Measurements from ENCODE around the gene LGR6.
"Not testable (repeated sequence)": the region's sequence is repeated elsewhere in the genome, so short reads cannot be mapped to it uniquely, and the experiment has no call there.

The LGR6 gene

GRCh38 chr1:202176949-202177927 is 16.4 kb upstream of the LGR6 start:
- no peak for DNase-seq

GRCh38 chr1:202179828-202180750 is 13.5 kb upstream of the LGR6 start:
- DNase-seq: no peak

GRCh38 chr1:202180751-202181139 is 12.9 kb upstream of the LGR6 start:
- DNase-seq: not testable (repeated sequence)

GRCh38 chr1:202181586-202181985 is 12.0 kb upstream of the LGR6 start:
- no peak for DNase-seq

- no peak for DNase-seq
Observed at GRCh38 chr1:202182040-202182877, 11.3 kb upstream of the LGR6 start.

GRCh38 chr1:202184750-202185460 is 8.7 kb upstream of the LGR6 start:
- peak; percentile 76 for DNase-seq

- no peak for DNase-seq
Observed at GRCh38 chr1:202186327-202186726, 7.3 kb upstream of the LGR6 start.

GRCh38 chr1:202187041-202187671 is 6.4 kb upstream of the LGR6 start:
- DNase-seq: no peak

GRCh38 chr1:202187697-202188407 is 5.7 kb upstream of the LGR6 start:
- DNase-seq: no peak

GRCh38 chr1:202189001-202189790 is 4.4 kb upstream of the LGR6 start:
- DNase-seq: peak; percentile 75

GRCh38 chr1:202189918-202190715 is 3.5 kb upstream of the LGR6 start:
- DNase-seq: no peak

- DNase-seq: not testable (repeated sequence)
Observed at GRCh38 chr1:202191391-202191790, 2.2 kb upstream of the LGR6 start.

GRCh38 chr1:202192770-202193613 is 607 bp upstream of the LGR6 start:
- peak; percentile 46 for DNase-seq

- DNase-seq: no peak
Observed at GRCh38 chr1:202194328-202194648, 689 bp downstream of the LGR6 start.

- no peak for DNase-seq
Observed at GRCh38 chr1:202197653-202198365, 4.2 kb downstream of the LGR6 start.

GRCh38 chr1:202198366-202198724 is 4.7 kb downstream of the LGR6 start:
- no peak for DNase-seq

GRCh38 chr1:202199040-202199889 is 5.7 kb downstream of the LGR6 start:
- DNase-seq: no peak
